ENCODE results near the gene PTPN13.

Gene PTPN13

DNA sequence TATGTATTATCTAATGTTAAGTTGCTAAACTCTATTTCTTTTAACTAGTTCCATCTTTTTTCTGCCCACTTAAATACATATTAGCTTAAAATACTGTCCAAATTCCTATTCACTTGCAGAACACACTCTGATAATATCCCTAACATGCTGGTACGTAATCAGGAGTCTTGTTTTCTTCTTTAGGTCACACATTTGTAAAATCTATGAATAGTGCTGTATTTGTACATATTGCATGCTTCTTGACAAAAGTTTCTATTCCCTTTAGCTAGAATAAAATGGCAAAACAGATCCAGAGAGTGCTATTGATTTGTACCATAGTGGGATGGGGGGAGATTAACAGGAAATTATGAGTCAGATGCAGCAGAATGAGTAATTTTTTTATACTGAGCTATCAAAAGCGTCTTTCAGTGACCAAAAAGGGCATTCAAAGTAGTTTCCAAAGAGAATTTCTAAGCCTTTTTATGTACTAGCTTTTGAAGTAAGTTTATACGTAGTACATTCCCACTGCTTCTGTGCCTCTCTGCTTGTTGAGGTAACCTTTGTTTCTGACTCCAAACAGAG, 126.5 kb downstream of the PTPN13 start:
- DNase-seq, result no peak

- DNase-seq, result no peak
Measured at GRCh38 chr4:86721412-86721811, 127.3 kb downstream of the PTPN13 start.

DNA sequence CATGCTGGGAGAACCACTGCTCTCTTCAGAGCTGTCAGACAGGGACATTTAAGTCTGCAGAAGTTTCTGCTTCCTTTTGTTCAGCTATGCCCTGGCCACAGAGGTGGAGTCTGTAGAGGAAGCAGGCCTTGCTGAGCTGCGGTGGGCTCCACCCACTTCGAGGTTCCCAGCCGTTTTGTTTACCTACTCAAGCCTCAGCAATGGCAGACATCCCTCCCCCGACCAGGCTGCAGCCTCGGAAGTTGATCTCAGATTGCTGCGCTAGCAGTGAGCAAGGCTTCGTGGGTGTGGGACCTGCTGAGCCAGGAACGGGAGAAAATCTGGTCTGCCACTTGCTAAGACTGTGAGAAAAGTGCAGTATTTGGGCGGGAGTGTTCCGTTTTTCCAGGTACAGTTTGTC, 136.2 kb downstream of the PTPN13 start:
- no peak for DNase-seq

DNA sequence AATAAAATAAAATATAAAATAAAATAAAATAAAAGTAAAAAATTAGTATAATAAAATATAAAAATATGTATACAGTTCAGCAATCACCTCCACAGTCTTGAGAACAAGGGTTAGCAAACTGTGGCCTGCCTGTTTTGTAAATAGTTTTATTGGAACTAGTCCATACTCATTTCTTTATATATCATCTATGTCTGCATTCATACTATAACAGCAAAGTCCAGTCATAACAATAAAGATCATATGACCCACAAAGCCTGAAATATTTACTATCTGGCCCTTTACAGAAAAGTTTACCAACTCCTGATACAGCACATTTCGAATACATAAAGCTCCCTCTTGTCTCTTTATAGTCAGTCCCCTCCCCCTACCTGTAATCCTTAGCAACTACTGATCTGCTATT, 143.1 kb downstream of the PTPN13 start:
- no peak for DNase-seq

DNA sequence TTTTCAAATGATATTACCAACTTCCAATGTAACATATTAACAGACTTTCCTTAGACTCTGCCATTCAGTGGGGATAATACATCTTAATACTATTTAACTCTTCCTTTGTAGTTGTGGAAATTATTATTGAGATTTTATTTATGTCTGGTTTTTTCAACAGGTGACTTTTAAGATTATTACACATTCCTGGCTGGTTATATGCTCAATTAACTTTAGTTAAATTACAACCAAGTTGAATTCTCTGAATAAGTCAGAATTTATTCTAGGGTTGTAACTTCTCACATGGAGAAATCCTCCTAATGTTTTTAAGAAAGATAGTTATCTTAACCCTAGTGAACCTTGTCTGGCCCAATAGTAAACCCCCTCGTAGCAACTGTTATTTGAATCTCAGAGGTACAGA, 147.7 kb downstream of the PTPN13 start:
- no peak for DNase-seq

DNA sequence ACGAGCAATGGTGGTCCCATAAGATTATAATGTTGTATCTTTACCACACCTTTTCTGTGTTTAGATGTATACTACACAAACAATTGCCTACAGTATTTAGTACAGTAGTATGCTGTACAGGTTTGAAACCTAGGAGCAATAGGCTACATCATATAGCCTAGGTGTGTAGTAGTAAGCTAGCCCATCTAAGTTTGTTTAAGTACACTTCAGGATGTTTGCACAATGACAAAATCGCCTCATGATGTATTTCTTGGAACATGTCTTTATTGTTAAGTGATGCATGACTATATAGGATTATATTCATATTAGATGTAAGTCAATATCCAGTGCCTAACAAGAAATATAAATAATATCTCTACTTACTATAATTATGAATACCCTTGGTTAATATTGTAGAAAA, 150.5 kb downstream of the PTPN13 start:
- no peak for DNase-seq

- DNase-seq, result no peak
Measured at GRCh38 chr4:86749121-86749520, 155.0 kb downstream of the PTPN13 start.

DNA sequence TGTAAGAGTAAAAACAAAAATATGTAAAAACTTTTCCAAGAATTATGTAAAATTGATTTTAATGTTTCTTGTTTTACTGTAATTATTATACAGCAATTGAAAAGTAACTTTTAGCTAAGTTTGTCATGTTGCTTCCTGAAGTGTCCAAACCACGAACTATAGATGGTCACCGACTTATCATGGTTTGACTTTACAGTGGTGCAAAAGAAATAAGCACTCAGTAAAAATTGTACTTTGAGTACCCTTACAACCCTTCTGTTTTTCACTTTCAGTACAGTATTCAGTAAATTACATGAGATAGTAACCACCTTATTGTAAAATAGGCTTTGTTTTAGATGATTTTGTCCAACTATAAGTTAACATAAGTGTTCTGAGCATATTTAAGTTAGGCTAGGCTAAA, 161.3 kb downstream of the PTPN13 start:
- DNase-seq, result no peak

- DNase-seq, result no peak
Measured at GRCh38 chr4:86757468-86757867, 163.4 kb downstream of the PTPN13 start.

GRCh38 chr4:86759298-86759697, 165.2 kb downstream of the PTPN13 start:
- DNase-seq, result no peak

GRCh38 chr4:86762649-86763048, 168.5 kb downstream of the PTPN13 start:
- DNase-seq, result no peak

DNA sequence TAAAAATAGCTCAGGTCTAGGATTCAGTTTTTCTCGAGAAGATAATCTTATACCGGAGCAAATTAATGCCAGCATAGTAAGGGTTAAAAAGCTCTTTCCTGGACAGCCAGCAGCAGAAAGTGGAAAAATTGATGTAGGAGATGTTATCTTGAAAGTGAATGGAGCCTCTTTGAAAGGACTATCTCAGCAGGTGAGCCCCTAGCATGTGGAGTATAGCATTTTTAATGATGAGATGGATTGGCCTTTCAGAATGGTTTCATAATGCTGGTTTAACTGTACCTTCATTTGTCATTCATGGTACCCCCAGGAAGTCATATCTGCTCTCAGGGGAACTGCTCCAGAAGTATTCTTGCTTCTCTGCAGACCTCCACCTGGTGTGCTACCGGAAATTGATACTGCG, 175.7 kb downstream of the PTPN13 start:
- no peak for DNase-seq

DNA sequence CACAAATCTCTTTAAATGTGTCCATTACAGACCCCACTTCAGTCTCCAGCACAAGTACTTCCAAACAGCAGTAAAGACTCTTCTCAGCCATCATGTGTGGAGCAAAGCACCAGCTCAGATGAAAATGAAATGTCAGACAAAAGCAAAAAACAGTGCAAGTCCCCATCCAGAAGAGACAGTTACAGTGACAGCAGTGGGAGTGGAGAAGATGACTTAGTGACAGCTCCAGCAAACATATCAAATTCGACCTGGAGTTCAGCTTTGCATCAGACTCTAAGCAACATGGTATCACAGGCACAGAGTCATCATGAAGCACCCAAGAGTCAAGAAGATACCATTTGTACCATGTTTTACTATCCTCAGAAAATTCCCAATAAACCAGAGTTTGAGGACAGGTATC, 177.0 kb downstream of the PTPN13 start:
- DNase-seq, result no peak

DNA sequence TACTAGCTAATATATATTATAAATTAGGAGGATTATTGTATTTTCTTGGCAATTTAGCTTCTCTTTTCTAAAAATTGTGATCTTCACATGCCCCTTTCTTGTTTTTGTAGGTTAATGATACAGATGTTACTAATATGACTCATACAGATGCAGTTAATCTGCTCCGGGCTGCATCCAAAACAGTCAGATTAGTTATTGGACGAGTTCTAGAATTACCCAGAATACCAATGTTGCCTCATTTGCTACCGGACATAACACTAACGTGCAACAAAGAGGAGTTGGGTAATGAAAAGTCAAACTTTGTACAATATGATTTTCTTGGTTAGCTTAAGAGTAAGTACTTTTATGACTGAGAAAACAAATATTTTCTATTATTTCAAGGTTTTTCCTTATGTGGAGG, 180.9 kb downstream of the PTPN13 start:
- no peak for DNase-seq

DNA sequence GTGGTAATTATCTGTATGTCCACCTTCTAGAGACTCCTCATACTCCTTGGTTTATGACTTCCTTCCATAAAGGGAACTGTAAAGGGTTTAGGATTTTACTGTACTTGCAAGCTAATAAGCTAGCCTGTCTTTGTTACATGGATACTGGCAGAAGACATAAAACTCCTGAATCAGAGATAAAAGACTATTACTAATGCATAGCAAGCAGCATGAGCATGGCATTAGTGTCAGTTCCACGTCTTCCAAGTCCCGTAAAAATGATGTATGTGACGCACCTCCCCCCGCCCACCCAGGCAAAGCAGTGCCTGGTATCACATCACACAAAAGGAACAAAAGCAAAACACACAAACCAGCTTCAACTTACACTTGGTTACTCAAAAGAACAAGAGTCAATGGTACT, 184.1 kb downstream of the PTPN13 start:
- DNase-seq, result no peak

GRCh38 chr4:86788826-86789225, 194.7 kb downstream of the PTPN13 start:
- no peak for DNase-seq

GRCh38 chr4:86791126-86791525, 197.0 kb downstream of the PTPN13 start:
- DNase-seq, result no peak

DNA sequence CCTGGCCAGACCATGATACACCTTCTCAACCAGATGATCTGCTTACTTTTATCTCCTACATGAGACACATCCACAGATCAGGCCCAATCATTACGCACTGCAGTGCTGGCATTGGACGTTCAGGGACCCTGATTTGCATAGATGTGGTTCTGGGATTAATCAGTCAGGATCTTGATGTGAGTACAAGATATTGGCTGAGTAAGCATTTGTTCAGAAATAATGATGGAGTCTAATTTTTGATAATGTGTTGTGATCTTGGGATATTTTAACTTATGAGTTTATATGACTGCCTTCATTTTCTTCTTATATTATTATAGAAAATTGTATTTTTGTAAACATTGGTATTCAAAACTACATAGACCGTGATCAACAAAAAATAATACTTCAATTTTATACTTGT, 215.7 kb downstream of the PTPN13 start:
- no peak for DNase-seq

- DNase-seq, result no peak
Measured at GRCh38 chr4:86810847-86811246, 216.7 kb downstream of the PTPN13 start.

DNA sequence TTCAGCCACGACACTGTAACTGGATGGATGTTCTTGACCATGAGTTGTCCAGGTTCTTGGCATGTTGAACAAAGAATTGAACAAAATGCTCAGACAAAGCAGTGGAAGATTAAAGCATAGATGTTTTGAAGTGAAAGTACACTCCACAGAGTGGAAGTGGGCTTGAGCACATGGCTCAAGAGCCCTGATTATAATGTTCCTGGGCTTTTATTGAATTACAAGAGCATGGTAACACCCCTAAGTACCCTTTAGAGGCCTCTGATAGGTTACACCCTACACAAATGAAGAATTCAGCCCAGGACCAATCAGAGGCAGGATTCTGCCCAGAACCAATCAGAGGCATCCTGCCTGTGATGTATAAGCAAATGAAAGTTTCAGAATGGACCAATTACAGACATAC, 221.5 kb downstream of the PTPN13 start:
- no peak for DNase-seq

DNA sequence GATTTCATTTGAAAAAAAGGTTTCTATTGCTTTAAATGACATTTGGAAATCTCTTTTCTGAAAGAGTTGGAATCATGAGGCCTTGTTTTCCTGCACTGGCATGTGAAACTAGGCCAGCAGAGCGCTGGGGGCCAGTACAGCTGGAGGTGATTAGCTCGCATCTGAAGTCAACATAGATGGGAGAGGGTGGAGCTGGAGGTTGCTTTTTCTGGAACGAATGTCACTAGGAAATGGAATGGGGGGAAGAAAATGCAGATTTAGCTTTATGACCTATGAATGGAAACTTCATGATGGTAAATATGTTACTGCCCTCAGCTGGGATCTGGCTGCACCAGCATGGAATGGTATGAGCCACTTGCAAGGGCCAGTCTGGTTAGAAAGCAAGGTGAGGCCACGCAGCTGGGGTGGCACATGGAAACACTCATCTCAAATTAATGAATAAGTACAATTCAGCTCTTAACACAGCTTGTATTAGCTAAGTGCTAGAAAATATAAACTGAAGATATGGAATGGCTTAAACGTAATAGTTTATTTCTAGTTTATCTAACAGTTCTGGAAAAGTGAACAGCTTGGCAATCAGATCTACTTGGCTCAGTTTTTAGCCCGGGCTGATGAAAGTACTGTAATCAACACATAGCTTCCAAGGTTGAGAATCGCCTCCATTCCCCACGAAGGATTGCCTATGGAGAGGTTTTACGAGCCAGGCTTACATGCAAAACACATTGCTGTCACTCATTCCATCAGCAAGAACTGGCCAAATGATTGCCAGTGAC, 222.6 kb downstream of the PTPN13 start:
- DNase-seq, result no peak

- DNase-seq, result no peak
Measured at GRCh38 chr4:86818211-86818610, 224.1 kb downstream of the PTPN13 start.

DNA sequence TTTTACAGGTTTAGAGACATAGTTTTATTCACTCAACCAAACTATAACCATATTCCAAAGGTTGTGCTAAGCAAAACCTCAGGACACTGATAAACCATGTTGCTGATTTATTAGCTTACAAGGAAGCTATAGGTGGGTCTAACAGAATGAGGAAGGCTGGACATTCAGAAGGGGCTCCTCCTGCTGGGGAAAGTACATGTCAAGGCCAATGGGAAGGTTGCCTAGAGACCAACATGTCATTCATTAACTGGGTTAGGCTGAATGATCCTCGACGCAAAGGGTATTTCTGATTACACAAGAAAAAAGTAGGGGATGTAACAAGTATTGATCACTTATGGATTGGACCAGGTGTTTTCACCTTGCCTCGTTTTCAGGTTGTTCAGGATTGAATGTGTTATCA, 224.7 kb downstream of the PTPN13 start:
- no peak for DNase-seq

DNA sequence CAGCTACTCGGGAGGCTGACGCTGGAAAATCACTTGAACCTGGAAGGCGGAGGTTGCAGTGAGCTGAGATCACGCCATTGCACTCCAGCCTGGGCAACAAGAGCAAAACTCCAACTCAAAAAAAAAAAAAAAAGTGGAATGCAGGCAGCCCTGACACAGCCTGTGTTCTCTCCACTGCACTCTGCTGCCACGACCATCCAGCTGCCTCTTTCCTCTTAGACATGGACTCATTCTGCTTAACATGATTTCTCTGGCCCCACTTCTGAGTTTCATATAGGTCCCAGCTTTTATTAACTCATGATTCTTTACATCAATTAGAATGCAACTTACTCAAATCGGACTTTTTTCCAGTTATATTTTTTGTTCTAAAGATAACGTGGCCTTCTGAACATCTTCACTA, 225.4 kb downstream of the PTPN13 start:
- no peak for DNase-seq

- no peak for DNase-seq
Measured at GRCh38 chr4:86821151-86821550, 227.0 kb downstream of the PTPN13 start.
